Measurements from ENCODE around the gene PLXNB2.

Gene PLXNB2

DNA sequence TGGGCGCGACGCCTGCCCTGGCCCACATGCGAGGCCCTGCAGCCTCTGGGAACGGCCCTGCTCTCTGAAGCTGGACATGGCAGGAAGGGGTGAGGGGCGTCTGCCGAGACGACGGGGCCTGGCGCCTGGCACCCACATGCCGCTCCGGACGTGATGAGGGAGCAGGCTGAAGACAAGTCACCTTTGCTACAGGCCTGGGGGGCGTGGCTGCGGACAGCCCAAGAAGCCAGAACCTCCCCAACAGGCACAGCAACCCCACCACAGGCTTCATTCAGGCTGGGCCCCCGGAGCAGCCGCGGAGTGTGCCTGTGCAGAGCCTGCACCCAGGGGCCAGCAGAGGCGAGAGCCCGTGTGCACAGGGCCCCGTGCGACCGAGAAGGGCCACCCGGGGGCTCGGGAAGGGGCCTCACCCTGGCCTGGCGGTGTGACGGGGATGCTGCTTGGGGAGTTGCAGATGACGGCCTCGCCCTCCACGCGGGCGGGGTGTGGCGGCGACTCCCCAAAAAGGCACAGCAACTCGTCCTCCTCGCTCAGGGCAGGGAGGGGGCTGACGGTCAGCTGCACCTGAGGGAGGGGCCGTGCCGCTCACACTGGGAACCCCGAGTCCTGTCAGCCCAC, 20.6 kb downstream of the PLXNB2 start:
- no peak overlapping the region for H3K27ac Mint-ChIP-seq
- no peaks in the 10 kb centered on the region for H3K9me3 Mint-ChIP-seq
- no peaks in the 10 kb centered on the region for H3K36me3 Mint-ChIP-seq (ENCODE audit: low read depth)
- no peaks in the 10 kb centered on the region for H3K27me3 Mint-ChIP-seq
- H3K4me3 Mint-ChIP-seq: no peak overlapping the region
- H3K4me1 Mint-ChIP-seq (ENCODE audit: low read depth): peaks cover 4% of the 10 kb centered on the region

- Mint-ChIP-seq H3K27me3 (no peaks in the 10 kb centered on the region), H3K4me3 (no peak overlapping the region)
Observed at GRCh38 chr22:50286275-50286674, 21.2 kb downstream of the PLXNB2 start.

DNA sequence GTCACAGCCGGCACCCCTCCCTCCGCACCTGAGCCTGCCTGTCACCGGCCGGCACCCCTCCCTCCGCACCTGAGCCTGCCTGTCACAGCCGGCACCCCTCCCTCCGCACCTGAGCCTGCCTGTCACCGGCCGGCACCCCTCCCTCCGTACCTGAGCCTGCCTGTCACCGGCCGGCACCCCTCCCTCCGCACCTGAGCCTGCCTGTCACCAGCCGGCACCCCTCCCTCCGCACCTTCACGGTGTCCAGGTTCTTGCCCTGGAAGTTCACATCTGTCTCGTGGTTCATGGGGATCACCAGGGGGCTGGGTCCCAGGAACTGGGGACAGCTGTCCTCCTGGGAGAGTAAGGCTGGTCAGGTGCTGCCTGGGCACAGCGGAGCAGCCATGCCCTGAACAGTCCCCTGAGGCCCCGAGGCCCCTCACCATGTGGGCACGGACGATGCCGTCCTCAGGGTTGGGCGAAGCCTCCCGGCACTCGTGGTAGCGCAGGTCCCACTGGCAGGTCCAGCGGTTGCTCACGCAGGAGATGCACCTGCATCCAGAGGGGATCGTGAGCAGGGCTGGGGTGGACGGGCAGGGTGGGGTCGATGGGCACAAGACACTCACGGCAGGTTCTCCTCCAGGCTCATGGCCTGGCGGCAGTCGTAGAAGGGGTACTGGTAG, 21.7 kb downstream of the PLXNB2 start:
- H3K4me1 Mint-ChIP-seq (ENCODE audit: low read depth): no peaks in the 10 kb centered on the region
- no peaks in the 10 kb centered on the region for H3K36me3 Mint-ChIP-seq (ENCODE audit: low read depth)
- no peak overlapping the region for H3K4me3 Mint-ChIP-seq
- H3K27ac Mint-ChIP-seq: no peak overlapping the region
- no peaks in the 10 kb centered on the region for H3K27me3 Mint-ChIP-seq
- no peaks in the 10 kb centered on the region for H3K9me3 Mint-ChIP-seq

More at GRCh38 chr22:50286275-50286674, 21.2 kb downstream of the PLXNB2 start:
- Mint-ChIP-seq H3K36me3 (ENCODE audit: low read depth) (no peaks in the 10 kb centered on the region), H3K4me1 (ENCODE audit: low read depth) (no peaks in the 10 kb centered on the region), H3K9me3 (no peaks in the 10 kb centered on the region), H3K27ac (no peak overlapping the region)

DNA sequence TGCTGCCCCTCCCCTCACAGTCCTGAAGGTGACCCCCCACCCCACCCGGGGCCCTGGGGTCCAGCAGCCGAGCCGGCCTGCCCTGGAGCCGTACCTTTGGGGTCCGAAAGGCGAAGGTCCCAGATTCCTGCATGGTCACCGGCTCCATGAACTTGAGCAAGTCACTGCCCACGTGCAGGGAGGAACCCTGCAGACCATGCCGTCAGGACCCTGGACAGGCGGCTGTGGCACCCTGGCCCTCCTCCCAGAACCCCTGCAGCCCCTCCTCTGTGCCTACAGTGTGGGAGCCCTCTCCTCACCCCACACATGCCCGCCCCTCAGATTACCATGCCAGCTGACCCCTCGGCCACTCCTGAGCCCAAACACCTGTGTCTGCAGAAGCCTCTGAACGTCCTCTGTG, 23.0 kb downstream of the PLXNB2 start:
- Mint-ChIP-seq H3K27ac (no peak overlapping the region), H3K4me3 (no peak overlapping the region), H3K4me1 (ENCODE audit: low read depth) (no peaks in the 10 kb centered on the region), H3K36me3 (ENCODE audit: low read depth) (no peaks in the 10 kb centered on the region), H3K27me3 (no peaks in the 10 kb centered on the region), H3K9me3 (no peaks in the 10 kb centered on the region)

- Mint-ChIP-seq H3K27me3 (no peaks in the 10 kb centered on the region), H3K9me3 (no peaks in the 10 kb centered on the region), H3K4me3 (no peak overlapping the region), H3K36me3 (ENCODE audit: low read depth) (no peaks in the 10 kb centered on the region), H3K27ac (no peak overlapping the region), H3K4me1 (ENCODE audit: low read depth) (no peaks in the 10 kb centered on the region)
Observed at GRCh38 chr22:50283821-50284220, 23.6 kb downstream of the PLXNB2 start.

DNA sequence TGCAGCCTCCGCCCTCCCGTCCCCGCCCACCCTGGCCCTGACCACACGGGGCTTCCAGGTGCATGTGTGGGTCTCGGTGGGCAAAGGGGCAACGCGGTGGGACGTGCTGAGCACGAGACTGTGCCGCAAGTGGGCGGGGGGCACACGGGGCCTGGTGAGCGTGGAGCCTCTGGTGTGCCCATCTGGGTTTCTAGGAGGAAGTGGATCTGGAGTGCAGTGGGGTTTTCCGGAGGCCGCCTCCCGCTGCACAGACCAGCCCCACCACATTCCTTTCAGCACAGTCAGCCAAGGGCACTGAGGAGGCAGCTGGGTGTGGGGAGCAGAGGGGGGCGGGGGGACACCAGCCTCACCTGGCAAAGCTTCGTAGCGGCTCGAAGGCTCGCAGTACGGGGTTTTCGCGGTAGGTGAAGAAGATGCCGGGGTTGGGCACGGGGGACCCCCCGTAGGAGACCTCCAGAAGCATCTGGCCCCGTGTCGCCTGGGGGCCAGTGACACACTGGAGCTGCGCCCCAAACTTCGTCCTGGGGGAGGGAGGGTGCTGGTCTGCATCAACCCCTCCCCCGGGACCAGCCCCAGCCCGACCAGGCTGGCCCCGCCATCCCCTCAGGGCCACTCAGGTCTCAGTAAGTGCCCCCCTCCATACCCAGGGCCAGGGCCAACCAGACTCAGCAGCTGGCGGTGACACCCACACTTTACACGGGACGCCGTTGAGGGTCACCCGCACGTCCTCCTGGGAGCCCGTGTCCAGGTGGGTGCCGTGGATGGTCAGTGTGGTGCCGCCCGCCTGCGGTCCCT, 24.9 kb downstream of the PLXNB2 start:
- Mint-ChIP-seq H3K9me3 (no peaks in the 10 kb centered on the region), H3K27ac (no peak overlapping the region), H3K4me3 (no peak overlapping the region), H3K27me3 (no peaks in the 10 kb centered on the region), H3K36me3 (ENCODE audit: low read depth) (no peaks in the 10 kb centered on the region), H3K4me1 (ENCODE audit: low read depth) (no peaks in the 10 kb centered on the region)

DNA sequence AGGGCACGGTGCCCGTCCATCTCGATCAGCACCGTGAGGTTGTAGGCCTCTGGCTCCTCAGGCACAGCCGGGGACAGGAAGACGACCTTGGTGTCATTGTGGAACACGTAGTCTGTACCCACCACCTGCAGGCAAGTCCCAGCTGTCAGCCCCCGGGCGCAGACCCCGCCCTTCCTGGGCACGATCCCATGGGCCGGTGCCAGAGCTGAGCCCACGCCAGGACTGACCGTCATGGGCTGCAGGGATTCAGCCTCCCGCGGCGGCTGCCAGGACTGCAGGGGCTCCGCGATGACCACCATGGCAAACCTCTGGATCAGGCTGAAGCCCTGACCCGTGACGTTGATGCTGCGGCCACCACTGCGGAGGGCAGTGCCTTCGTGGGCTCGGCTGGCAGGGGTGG, 25.5 kb downstream of the PLXNB2 start:
- H3K4me1 Mint-ChIP-seq (ENCODE audit: low read depth): no peaks in the 10 kb centered on the region
- no peak overlapping the region for H3K4me3 Mint-ChIP-seq
- H3K9me3 Mint-ChIP-seq: no peaks in the 10 kb centered on the region
- no peaks in the 10 kb centered on the region for H3K36me3 Mint-ChIP-seq (ENCODE audit: low read depth)
- H3K27me3 Mint-ChIP-seq: no peaks in the 10 kb centered on the region
- H3K27ac Mint-ChIP-seq: no peak overlapping the region

GRCh38 chr22:50281384-50281760, 26.1 kb downstream of the PLXNB2 start:
- no peaks in the 10 kb centered on the region for H3K27me3 Mint-ChIP-seq
- no peaks in the 10 kb centered on the region for H3K36me3 Mint-ChIP-seq (ENCODE audit: low read depth)
- H3K4me1 Mint-ChIP-seq (ENCODE audit: low read depth): no peaks in the 10 kb centered on the region
- no peak overlapping the region for H3K27ac Mint-ChIP-seq
- no peaks in the 10 kb centered on the region for H3K9me3 Mint-ChIP-seq
- no peak overlapping the region for H3K4me3 Mint-ChIP-seq

DNA sequence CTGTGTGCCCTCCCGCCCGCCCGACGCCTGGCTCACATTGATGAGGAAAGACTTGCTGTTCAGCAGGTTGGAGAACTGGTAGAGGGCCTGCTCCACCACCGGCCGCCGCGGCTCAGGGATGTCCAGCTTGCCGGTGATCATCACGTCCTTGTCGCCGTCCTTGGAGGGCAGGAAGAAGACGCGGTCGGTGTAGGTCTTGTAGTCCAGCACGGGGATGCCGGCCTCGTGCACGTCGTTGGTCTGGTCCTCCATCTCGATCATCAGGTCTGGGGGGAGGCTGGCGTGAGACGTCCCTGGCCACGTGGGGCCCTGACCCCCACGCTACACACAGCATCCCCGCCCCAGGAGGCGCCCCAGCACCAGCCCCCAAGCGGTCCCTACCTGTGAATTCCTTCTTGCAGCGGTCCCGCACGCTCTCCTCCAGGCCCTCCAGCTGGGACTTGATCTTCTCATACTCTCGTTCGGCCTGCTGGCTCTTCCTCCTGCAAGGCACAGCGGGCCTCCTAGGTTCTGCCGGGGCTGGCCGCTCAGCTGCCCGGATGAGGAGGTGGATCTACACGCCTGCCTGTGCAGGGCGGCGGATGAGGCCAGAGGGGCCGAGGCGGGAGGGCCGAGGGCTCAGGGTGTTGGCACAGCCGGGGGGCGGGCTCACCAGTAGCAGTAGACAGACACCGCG, 26.6 kb downstream of the PLXNB2 start:
- no peak overlapping the region for H3K4me3 Mint-ChIP-seq
- no peaks in the 10 kb centered on the region for H3K27me3 Mint-ChIP-seq
- no peaks in the 10 kb centered on the region for H3K36me3 Mint-ChIP-seq (ENCODE audit: low read depth)
- no peaks in the 10 kb centered on the region for H3K9me3 Mint-ChIP-seq
- no peak overlapping the region for H3K27ac Mint-ChIP-seq
- no peaks in the 10 kb centered on the region for H3K4me1 Mint-ChIP-seq (ENCODE audit: low read depth)

DNA sequence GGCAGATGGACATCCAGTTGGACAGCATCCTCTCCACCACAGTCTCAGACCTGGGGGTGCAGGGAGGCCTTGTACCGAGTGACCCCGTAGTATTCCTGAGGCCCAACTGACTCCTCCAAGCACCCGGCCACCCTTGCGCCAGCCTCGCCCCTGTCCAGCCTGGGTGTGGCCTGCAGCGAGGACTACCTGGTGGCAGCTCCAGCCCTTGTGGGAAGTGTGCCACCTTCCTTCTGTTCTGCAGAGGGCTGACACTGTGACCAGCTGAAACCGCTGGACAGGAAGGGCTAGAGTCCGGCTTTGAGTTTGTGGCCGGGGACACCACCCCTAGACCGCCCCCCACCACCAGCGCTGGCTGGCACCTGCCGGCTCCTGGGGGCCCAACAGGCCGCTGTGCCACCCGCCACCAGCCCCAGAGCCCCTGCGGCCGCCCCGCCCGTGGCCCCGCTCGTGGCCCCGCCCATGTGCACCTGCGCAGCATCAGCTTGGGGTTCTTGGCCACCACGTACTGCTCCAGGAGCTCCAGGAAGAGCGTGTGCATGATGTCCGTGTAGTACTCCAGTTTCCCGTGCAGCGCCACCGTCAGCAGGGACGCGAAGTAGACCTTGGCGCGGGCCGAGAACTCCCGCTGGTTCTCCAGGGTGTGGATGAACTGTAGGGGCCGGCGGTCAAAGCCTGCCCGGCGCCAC, 27.3 kb downstream of the PLXNB2 start:
- no peaks in the 10 kb centered on the region for H3K36me3 Mint-ChIP-seq (ENCODE audit: low read depth)
- no peaks in the 10 kb centered on the region for H3K4me1 Mint-ChIP-seq (ENCODE audit: low read depth)
- no peak overlapping the region for H3K4me3 Mint-ChIP-seq
- no peaks in the 10 kb centered on the region for H3K27me3 Mint-ChIP-seq
- no peak overlapping the region for H3K27ac Mint-ChIP-seq
- H3K9me3 Mint-ChIP-seq: no peaks in the 10 kb centered on the region

- Mint-ChIP-seq H3K4me1 (ENCODE audit: low read depth) (peaks cover under 1% of the 10 kb centered on the region), H3K27ac (no peak overlapping the region), H3K4me3 (no peak overlapping the region), H3K36me3 (ENCODE audit: low read depth) (no peaks in the 10 kb centered on the region), H3K9me3 (no peaks in the 10 kb centered on the region), H3K27me3 (no peaks in the 10 kb centered on the region)
Observed at GRCh38 chr22:50278956-50279619, 28.4 kb downstream of the PLXNB2 start.

DNA sequence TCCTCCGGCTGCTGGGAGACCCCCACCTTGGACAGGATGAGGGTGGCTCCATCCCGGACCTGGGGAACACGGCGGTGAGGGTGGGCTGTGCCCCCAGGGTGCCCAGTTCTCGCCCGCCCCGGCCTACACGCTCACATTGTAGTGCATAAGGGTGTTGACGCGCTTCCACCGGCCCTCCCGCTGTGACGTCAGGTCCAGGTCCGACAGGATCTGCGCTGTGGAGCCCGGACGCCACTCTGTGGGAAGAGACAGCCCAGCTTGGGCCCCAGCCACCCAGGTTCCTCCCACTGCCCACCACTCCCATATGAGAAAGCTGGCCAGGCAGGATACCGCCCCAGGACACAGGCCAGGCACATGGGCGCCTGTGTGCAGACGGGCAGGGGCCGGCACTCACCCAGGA, 29.0 kb downstream of the PLXNB2 start:
- Mint-ChIP-seq H3K4me1 (ENCODE audit: low read depth) (peaks cover 6% of the 10 kb centered on the region), H3K4me3 (no peak overlapping the region), H3K27ac (no peak overlapping the region), H3K36me3 (ENCODE audit: low read depth) (no peaks in the 10 kb centered on the region), H3K27me3 (peaks cover 4% of the 10 kb centered on the region), H3K9me3 (no peaks in the 10 kb centered on the region)

GRCh38 chr22:50277761-50278160, 29.7 kb downstream of the PLXNB2 start:
- Mint-ChIP-seq H3K27ac (no peak overlapping the region), H3K4me1 (ENCODE audit: low read depth) (peaks cover 6% of the 10 kb centered on the region), H3K36me3 (ENCODE audit: low read depth) (no peaks in the 10 kb centered on the region)

GRCh38 chr22:50276143-50276542, 31.3 kb downstream of the PLXNB2 start:
- Mint-ChIP-seq H3K27ac (no peak overlapping the region), H3K9me3 (no peaks in the 10 kb centered on the region)

More at GRCh38 chr22:50277761-50278160, 29.7 kb downstream of the PLXNB2 start:
- Mint-ChIP-seq H3K27me3 (peaks cover 4% of the 10 kb centered on the region), H3K9me3 (no peaks in the 10 kb centered on the region), H3K4me3 (no peak overlapping the region)

More at GRCh38 chr22:50276143-50276542, 31.3 kb downstream of the PLXNB2 start:
- H3K36me3 Mint-ChIP-seq (ENCODE audit: low read depth): no peaks in the 10 kb centered on the region
- peaks cover 7% of the 10 kb centered on the region for H3K4me1 Mint-ChIP-seq (ENCODE audit: low read depth)
- peaks cover 4% of the 10 kb centered on the region for H3K27me3 Mint-ChIP-seq
- H3K4me3 Mint-ChIP-seq: no peak overlapping the region
